ENCODE measurements around the gene CT47A1. TPM values are rescaled to one million over a fixed set of nuclear protein-coding genes. Genes with fewer than 3 reads are reported as not detected.
"Not testable (repeated sequence)": the region's sequence is repeated elsewhere in the genome, so short reads cannot be mapped to it uniquely, and the experiment has no call there.

The CT47A1 gene
- not detected in 2 replicates for total RNA-seq (2014; rRNA removed)
- Bru-seq, nascent RNA: not detected
- not detected for BruChase-seq, experiment 1, labeled RNA remaining after a 6-hour chase
- BruChase-seq, experiment 2, labeled RNA remaining after a 2-hour chase: not detected
- long read RNA-seq: 0 reads

- CTCF ChIA-PET; H3K36me3 ChIP-seq (ENCODE audit: low read depth, low read length); H3F3A ChIP-seq (ENCODE audit: low read length, unreplicated experiment); H4K20me1 ChIP-seq (ENCODE audit: low read length); intact Hi-C loops (cut with micrococcal nuclease); H2AFZ ChIP-seq (ENCODE audit: low read length); H3K9ac ChIP-seq (ENCODE audit: low read length); H3K9me3 ChIP-seq (ENCODE audit: low read length); H3K27ac ChIP-seq (ENCODE audit: low read length); BruUV-seq (replicated peaks); H3K4me2 ChIP-seq (ENCODE audit: low read length); H3K79me2 ChIP-seq (ENCODE audit: low read length); H3K27me3 ChIP-seq (ENCODE audit: low read length); H3K4me1 ChIP-seq (ENCODE audit: insufficient read depth, low read length); ATAC-seq; H3K4me3 ChIP-seq (ENCODE audit: low read length); POLR2A ChIA-PET (ENCODE audit: unreplicated experiment); DNase-seq; H3K9me2 ChIP-seq (replicated peaks; ENCODE audit: low read length): not testable (repeated sequence)
These were observed at the start of gene CT47A1 for GRCh38 chrX:120985660-120986059. CT47A1 (minus strand) TSS chrX:120985760; CDS start chrX:120985529, 231 bp downstream.

DNA sequence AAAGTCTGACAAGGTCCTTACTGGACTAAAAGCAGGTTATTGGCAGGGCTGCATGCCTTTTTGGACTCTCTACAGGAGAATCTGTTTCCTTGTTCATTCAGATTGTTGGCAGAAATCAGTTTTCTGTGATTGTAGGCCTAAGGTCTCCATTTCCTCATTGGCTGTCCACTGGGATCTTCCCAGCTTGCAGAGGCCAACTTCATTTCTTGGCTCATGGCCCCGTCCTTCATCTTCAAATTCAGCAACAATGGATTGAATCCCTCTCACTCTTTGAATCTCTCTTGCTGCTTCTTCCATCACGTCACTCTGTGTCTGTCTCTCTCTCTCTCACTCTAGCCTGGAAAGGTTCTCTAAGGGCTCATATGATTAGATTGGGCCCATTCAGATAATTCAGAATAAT lies 47.0 kb upstream of the CT47A1 start:
- TF ChIP-seq EZH2phosphoT487 (IDR thresholded peaks at IDR 0.05; ENCODE audit: borderline replicate concordance, low read length) (no peak), EZH2 (IDR thresholded peaks at IDR 0.05; ENCODE audit: low read length, unreplicated experiment) (no peak)
- TF ChIP-seq, protein P1, sequence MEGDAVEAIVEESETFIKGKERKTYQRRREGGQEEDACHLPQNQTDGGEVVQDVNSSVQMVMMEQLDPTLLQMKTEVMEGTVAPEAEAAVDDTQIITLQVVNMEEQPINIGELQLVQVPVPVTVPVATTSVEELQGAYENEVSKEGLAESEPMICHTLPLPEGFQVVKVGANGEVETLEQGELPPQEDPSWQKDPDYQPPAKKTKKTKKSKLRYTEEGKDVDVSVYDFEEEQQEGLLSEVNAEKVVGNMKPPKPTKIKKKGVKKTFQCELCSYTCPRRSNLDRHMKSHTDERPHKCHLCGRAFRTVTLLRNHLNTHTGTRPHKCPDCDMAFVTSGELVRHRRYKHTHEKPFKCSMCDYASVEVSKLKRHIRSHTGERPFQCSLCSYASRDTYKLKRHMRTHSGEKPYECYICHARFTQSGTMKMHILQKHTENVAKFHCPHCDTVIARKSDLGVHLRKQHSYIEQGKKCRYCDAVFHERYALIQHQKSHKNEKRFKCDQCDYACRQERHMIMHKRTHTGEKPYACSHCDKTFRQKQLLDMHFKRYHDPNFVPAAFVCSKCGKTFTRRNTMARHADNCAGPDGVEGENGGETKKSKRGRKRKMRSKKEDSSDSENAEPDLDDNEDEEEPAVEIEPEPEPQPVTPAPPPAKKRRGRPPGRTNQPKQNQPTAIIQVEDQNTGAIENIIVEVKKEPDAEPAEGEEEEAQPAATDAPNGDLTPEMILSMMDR (conservative IDR thresholded peaks at IDR 0.05; ENCODE audit: low read depth, low read length): no peak
- intact Hi-C loops (cut with micrococcal nuclease): no loop called here
- Histone ChIP-seq H3K79me2 (ENCODE audit: low read length) (no peaks in the 10 kb centered on the region), H3K4me1 (ENCODE audit: insufficient read depth, low read length) (no peaks in the 10 kb centered on the region), H3K4me2 (ENCODE audit: low read length) (no peak overlapping the region), H3F3A (ENCODE audit: low read length, unreplicated experiment) (no peaks in the 10 kb centered on the region), H3K36me3 (ENCODE audit: low read depth, low read length) (no peaks in the 10 kb centered on the region), H3K4me3 (ENCODE audit: low read length) (no peak overlapping the region), H3K27ac (ENCODE audit: low read length) (no peak overlapping the region), H2AFZ (ENCODE audit: low read length) (no peak overlapping the region), H3K9ac (ENCODE audit: low read length) (no peak overlapping the region), H3K9me2 (replicated peaks; ENCODE audit: low read length) (no peaks in the 10 kb centered on the region), H4K20me1 (ENCODE audit: low read length) (no peaks in the 10 kb centered on the region), H3K27me3 (ENCODE audit: low read length) (no peaks in the 10 kb centered on the region), H3K9me3 (ENCODE audit: low read length) (no peaks in the 10 kb centered on the region)
- no peak for ATAC-seq
- POLR2A ChIA-PET (ENCODE audit: unreplicated experiment): no interaction called here
- CTCF ChIA-PET: no interaction called here
- BruUV-seq (replicated peaks): no TSS peak
- no peak for DNase-seq

DNA sequence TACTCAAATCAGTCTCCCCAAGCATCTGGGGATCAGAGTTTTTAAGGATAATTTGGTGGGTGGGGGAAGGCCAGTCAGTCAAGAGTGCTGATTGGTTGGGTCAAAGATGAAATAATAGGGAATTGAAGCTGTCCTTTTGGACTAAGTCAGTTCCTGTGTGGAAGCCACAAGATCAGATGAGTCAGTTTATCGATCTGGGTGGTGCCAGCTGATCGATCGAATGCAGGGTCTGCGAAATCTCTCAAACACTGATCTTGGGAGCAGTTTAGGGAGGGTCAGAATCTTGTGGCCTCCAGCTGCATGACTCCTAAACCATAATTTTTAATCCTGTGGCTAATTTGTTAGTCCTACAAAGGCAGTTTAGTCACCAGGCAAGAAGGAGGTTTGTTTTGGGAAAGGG lies 44.5 kb upstream of the CT47A1 start:
- no peak overlapping the region for H3K4me3 ChIP-seq (ENCODE audit: low read length)
- H3K4me2 ChIP-seq (ENCODE audit: low read length): no peak overlapping the region
- H3K4me1 ChIP-seq (ENCODE audit: insufficient read depth, low read length): no peaks in the 10 kb centered on the region
- no peaks in the 10 kb centered on the region for H3K27me3 ChIP-seq (ENCODE audit: low read length)
- TF ChIP-seq EZH2phosphoT487 (IDR thresholded peaks at IDR 0.05; ENCODE audit: borderline replicate concordance, low read length): no peak
- TF ChIP-seq EZH2 (IDR thresholded peaks at IDR 0.05; ENCODE audit: low read length, unreplicated experiment): no peak
- TF ChIP-seq, protein P1 (conservative IDR thresholded peaks at IDR 0.05; ENCODE audit: low read depth, low read length): no peak
- CTCF ChIA-PET: no interaction called here
- no peak for ATAC-seq
- no peaks in the 10 kb centered on the region for H3K9me3 ChIP-seq (ENCODE audit: low read length)
- no peak overlapping the region for H3K27ac ChIP-seq (ENCODE audit: low read length)
- H3F3A ChIP-seq (ENCODE audit: low read length, unreplicated experiment): no peaks in the 10 kb centered on the region
- no peak overlapping the region for H3K9ac ChIP-seq (ENCODE audit: low read length)
- POLR2A ChIA-PET (ENCODE audit: unreplicated experiment): no interaction called here
- DNase-seq: no peak
- H4K20me1 ChIP-seq (ENCODE audit: low read length): no peaks in the 10 kb centered on the region
- intact Hi-C loops (cut with micrococcal nuclease): no loop called here
- H3K36me3 ChIP-seq (ENCODE audit: low read depth, low read length): no peaks in the 10 kb centered on the region
- no peaks in the 10 kb centered on the region for H3K9me2 ChIP-seq (replicated peaks; ENCODE audit: low read length)
- BruUV-seq (replicated peaks): no TSS peak
- no peak overlapping the region for H2AFZ ChIP-seq (ENCODE audit: low read length)
- H3K79me2 ChIP-seq (ENCODE audit: low read length): no peaks in the 10 kb centered on the region

All from PC-3 (cell line).